GM23338 (cell line): ENCODE results near the gene SETDB1. TPM values are rescaled to one million over a fixed set of nuclear protein-coding genes. Genes with fewer than 3 reads are reported as not detected.
A peak's percentile ranks its signal among the peaks of the same experiment; 100 is the strongest.

ENCODE experiments used
- ATAC-seq: fragments of 200-7000 bp; cut with Tn5 transposase; 3 replicates; pipeline ENCODE4 v1.9.1; 2020
- DNase-seq: peaks from one replicate; pipeline ENCODE4 v3.0.0-alpha.2; 2015; ENCODE audit warnings: low spot score
- H2AFZ ChIP-seq: fragments of 200-600 bp; sonication (generic); 2 replicates; pipeline ENCODE4 v1.8.0; 2016; ENCODE audit warnings: antibody characterized with exemption, mild to moderate bottlenecking, moderate library complexity
- H3F3A ChIP-seq: fragments of 200-600 bp; sonication (generic); replicated peaks from 2 replicates; pipeline ENCODE4 v1.8.0; 2017; ENCODE audit warnings: antibody characterized with exemption, mixed run types, low read depth
- H3K27ac ChIP-seq: fragments of 200-600 bp; sonication (generic); 2 replicates; pipeline ENCODE4 v1.6.1; 2016; ENCODE audit warnings: low read depth
- H3K27me3 ChIP-seq: fragments of 200-600 bp; sonication (generic); 2 replicates; pipeline ENCODE4 v1.8.0; 2016; ENCODE audit warnings: mild to moderate bottlenecking, mixed run types, moderate library complexity; ENCODE audit not compliant: insufficient read depth
- H3K36me3 ChIP-seq: fragments of 200-600 bp; sonication (generic); 2 replicates; pipeline ENCODE4 v1.8.0; 2016; ENCODE audit warnings: mild to moderate bottlenecking; ENCODE audit not compliant: insufficient read depth
- H3K4me1 ChIP-seq: fragments of 200-600 bp; sonication (generic); 2 replicates; pipeline ENCODE4 v1.8.0; 2016; ENCODE audit warnings: mild to moderate bottlenecking, moderate library complexity; ENCODE audit not compliant: insufficient read depth
- H3K4me2 ChIP-seq: fragments of 200-600 bp; sonication (generic); 2 replicates; pipeline ENCODE4 v1.7.1; 2017; ENCODE audit warnings: mixed run types
- H3K4me3 ChIP-seq: fragments of 200-600 bp; sonication (generic); 2 replicates; pipeline ENCODE4 v1.6.1; 2016; ENCODE audit warnings: mixed run types
- H3K79me2 ChIP-seq: fragments of 200-600 bp; sonication (generic); replicated peaks from 2 replicates; pipeline ENCODE4 v1.8.0; 2017; ENCODE audit warnings: mild to moderate bottlenecking; ENCODE audit not compliant: insufficient read depth
- H3K9me2 ChIP-seq: fragments of 200-600 bp; sonication (generic); 2 replicates; pipeline ENCODE4 v1.8.0; 2017; ENCODE audit not compliant: insufficient read depth
- H4K20me1 ChIP-seq: fragments of 200-600 bp; sonication (generic); replicated peaks from 2 replicates; pipeline ENCODE4 v1.8.0; 2017; ENCODE audit warnings: mild to moderate bottlenecking; ENCODE audit not compliant: insufficient read depth
- H3K27ac Mint-ChIP-seq: 2 replicates; pipeline ENCODE4 v1.8.0; 2020; ENCODE audit warnings: inconsistent platforms, mild to moderate bottlenecking, moderate library complexity, mixed read lengths
- H3K27me3 Mint-ChIP-seq: 3 replicates; pipeline ENCODE4 v1.8.0; 2022; ENCODE audit warnings: low read depth, mild to moderate bottlenecking, moderate library complexity, mixed read lengths, inconsistent platforms; ENCODE audit not compliant: insufficient read depth, poor library complexity
- H3K36me3 Mint-ChIP-seq: 3 replicates; pipeline ENCODE4 v1.8.0; 2021; ENCODE audit warnings: low read depth, mild to moderate bottlenecking, inconsistent platforms, moderate library complexity, mixed read lengths
- H3K4me1 Mint-ChIP-seq: 3 replicates; pipeline ENCODE4 v1.8.0; 2020; ENCODE audit warnings: mild to moderate bottlenecking, inconsistent platforms, mixed read lengths
- H3K4me3 Mint-ChIP-seq: 3 replicates; pipeline ENCODE4 v1.8.0; 2021; ENCODE audit warnings: moderate library complexity, mild to moderate bottlenecking, inconsistent platforms, mixed read lengths
- H3K9me3 Mint-ChIP-seq: 3 replicates; pipeline ENCODE4 v1.8.0; 2020; ENCODE audit warnings: moderate library complexity, mild to moderate bottlenecking, inconsistent platforms, mixed read lengths
- CREB1 ChIP-seq: fragments of 250-450 bp; sonication (Bioruptor Pico); IDR thresholded peaks from 2 replicates; pipeline ENCODE4 v1.5.0; 2020; ENCODE audit warnings: low read depth, mild to moderate bottlenecking, moderate library complexity
- CTCF ChIP-seq, 2 experiments: fragments of 200-600 bp in 1 of 2; sonication (generic) in 1 of 2; conservative IDR thresholded peaks; 2 replicates each; pipeline versions ENCODE4 v1.5.1 to v1.6.1; 2016 to 2017; ENCODE audit warnings: antibody characterized with exemption in 2 of 2, low read depth in 2 of 2, mild to moderate bottlenecking in 2 of 2, moderate library complexity in 1 of 2
- ETS1 ChIP-seq: IDR thresholded peaks from 2 replicates; pipeline ENCODE4 v1.6.1; 2016; ENCODE audit warnings: antibody characterized with exemption
- EZH2 ChIP-seq: fragments of 200-600 bp; sonication (generic); IDR thresholded peaks from one replicate; pipeline ENCODE4 v1.8.0; 2017; ENCODE audit warnings: antibody characterized with exemption, mild to moderate bottlenecking, low read depth; ENCODE audit not compliant: unreplicated experiment
- EZH2phosphoT487 ChIP-seq: fragments of 200-600 bp; sonication (generic); IDR thresholded peaks from one replicate; pipeline ENCODE4 v1.8.1; 2018; ENCODE audit warnings: antibody characterized with exemption; ENCODE audit not compliant: unreplicated experiment
- JUNB ChIP-seq: IDR thresholded peaks from one replicate; pipeline ENCODE4 v1.6.1; 2016; ENCODE audit warnings: antibody characterized with exemption; ENCODE audit not compliant: unreplicated experiment
- NANOG ChIP-seq: IDR thresholded peaks from 2 replicates; pipeline ENCODE4 v1.6.1; 2016; ENCODE audit warnings: antibody characterized with exemption, borderline replicate concordance
- POLR2AphosphoS5 ChIP-seq: IDR thresholded peaks from 2 replicates; pipeline ENCODE4 v1.6.1; 2016; ENCODE audit warnings: antibody characterized with exemption, low read depth
- STAT1 ChIP-seq: IDR thresholded peaks from one replicate; pipeline ENCODE4 v1.6.1; 2016; ENCODE audit warnings: antibody characterized with exemption; ENCODE audit not compliant: unreplicated experiment
- ZNF114 ChIP-seq: fragments of 250-450 bp; sonication (Bioruptor Pico); IDR thresholded peaks from 2 replicates; pipeline ENCODE4 v1.5.0; 2020; ENCODE audit warnings: mild to moderate bottlenecking, moderate library complexity
- ZNF331 ChIP-seq: fragments of 250-450 bp; sonication (Bioruptor Pico); IDR thresholded peaks from 2 replicates; pipeline ENCODE4 v1.5.0; 2020; ENCODE audit warnings: low read depth, mild to moderate bottlenecking, moderate library complexity
- polyA plus RNA-seq: library from polyadenylated mRNA; unstranded; fragments of >200 nt; fragmentation: Nextera tagmentation; extraction: Ambion mirVana; gene quantifications from 2 replicates; pipeline ENCODE4 v1.2.1, GENCODE V29; 2016
- total RNA-seq: library from RNA; depleted of rRNA; stranded (reverse); fragments of >200 nt; shearing (Covaris generic); gene quantifications from 2 replicates; pipeline ENCODE4 v1.2.3, GENCODE V29; 2014
- TF ChIP-seq, protein P1 (sequence below): IDR thresholded peaks from one replicate; pipeline ENCODE4 v1.6.1; 2018; ENCODE audit warnings: antibody characterized with exemption; ENCODE audit not compliant: unreplicated experiment

Gene SETDB1
- total and polyA plus RNA-seq, 2 experiments from 2014 or later = 16.9 to 47.4 TPM

DNA sequence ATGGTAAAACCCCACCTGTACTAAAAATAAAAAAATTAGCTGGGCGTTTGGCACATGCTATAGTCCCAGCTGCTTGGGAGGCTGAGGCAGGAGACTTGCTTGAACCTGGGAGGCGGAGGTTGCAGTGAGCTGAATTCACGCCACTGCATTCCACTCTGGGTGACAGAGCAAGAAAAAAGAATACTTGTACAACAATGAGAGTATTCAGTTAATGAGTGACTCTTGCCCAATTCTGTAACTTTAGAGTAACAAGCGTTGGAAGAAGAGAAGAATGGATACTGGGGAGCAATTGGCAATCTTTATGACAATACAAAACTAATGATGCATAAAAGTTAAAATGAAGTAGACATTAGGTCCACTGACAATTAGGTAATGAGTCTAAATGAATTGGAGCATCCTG, 66.5 kb downstream of the SETDB1 start (continued):
- TF ChIP-seq CTCF (conservative IDR thresholded peaks at IDR 0.05; ENCODE audit: low read depth in 2 of 2) (no peak), JUNB (no peak), CREB1 (CRISPR knock-in tag) (no peak)

- DNase-seq (no peak), ATAC-seq (no peak)
- H3K27ac Mint-ChIP-seq = no peak overlapping the region
- H3K79me2 ChIP-seq = no peaks in the 10 kb centered on the region
- no peaks in the 10 kb centered on the region for H3K36me3 ChIP-seq
- H2AFZ ChIP-seq = no peak overlapping the region
- no peaks in the 10 kb centered on the region for H3K9me3 Mint-ChIP-seq
- H3F3A ChIP-seq = no peaks in the 10 kb centered on the region
- H3K4me3 Mint-ChIP-seq = no peak overlapping the region; the same call in 2 of the 3 replicates
- H3K36me3 Mint-ChIP-seq = peaks cover 3% of the 10 kb centered on the region; the same call in 2 of the 3 replicates
- H3K4me1 ChIP-seq = no peaks in the 10 kb centered on the region
- H3K4me2 ChIP-seq = no peak overlapping the region
- H3K4me1 Mint-ChIP-seq = peaks cover 6% of the 10 kb centered on the region; the same call in 2 of the 3 replicates
- H3K9me2 ChIP-seq = no peaks in the 10 kb centered on the region
- H3K27ac ChIP-seq = no peak overlapping the region
- H4K20me1 ChIP-seq = no peaks in the 10 kb centered on the region
- TF ChIP-seq JUNB (no peak), STAT1 (no peak), ZNF331 (CRISPR knock-in tag) (no peak), EZH2 (no peak), ETS1 (no peak)
- peaks cover 7% of the 10 kb centered on the region for H3K27me3 Mint-ChIP-seq
- H3K4me3 ChIP-seq = no peak overlapping the region
- no peaks in the 10 kb centered on the region for H3K27me3 ChIP-seq
Observed at GRCh38 chr1:150994248-150994647, 68.1 kb downstream of the SETDB1 start.

DNA sequence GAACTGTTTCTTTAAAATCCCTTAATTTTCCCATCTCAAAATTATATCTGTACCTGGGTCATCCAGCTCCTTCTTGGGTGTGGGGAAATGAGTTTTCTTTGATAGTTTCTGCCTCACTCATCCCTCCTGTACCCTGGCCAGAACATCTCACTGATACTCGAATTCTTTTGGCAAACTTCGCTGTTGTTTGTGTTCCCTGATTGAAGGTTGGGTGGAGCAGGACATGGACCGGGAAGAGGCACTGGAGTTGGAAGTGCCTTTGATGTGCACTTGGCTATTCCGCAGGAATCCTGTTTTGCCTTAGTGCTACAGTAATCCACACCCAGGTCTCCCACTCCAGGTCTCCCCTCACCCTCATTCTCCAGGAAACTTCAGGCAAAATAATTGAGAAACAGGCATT, 69.3 kb downstream of the SETDB1 start:
- H3K4me1 Mint-ChIP-seq = peaks cover 6% of the 10 kb centered on the region; the same call in 2 of the 3 replicates
- no peaks in the 10 kb centered on the region for H3K4me1 ChIP-seq
- ATAC-seq (no peak; the same call in 2 of the 3 replicates), DNase-seq (no peak)
- no peaks in the 10 kb centered on the region for H3F3A ChIP-seq
- H3K4me3 ChIP-seq = no peak overlapping the region
- no peak overlapping the region for H3K4me2 ChIP-seq
- no peaks in the 10 kb centered on the region for H3K79me2 ChIP-seq
- no peak overlapping the region for H2AFZ ChIP-seq
- no peaks in the 10 kb centered on the region for H3K27me3 ChIP-seq
- no peaks in the 10 kb centered on the region for H3K9me2 ChIP-seq
- H3K27ac Mint-ChIP-seq = peak overlapping the region; percentile 9
- peak overlapping the region; percentile 59 for H3K27ac ChIP-seq
- no peaks in the 10 kb centered on the region for H4K20me1 ChIP-seq
- H3K27me3 Mint-ChIP-seq = peaks cover 10% of the 10 kb centered on the region
- no peaks in the 10 kb centered on the region for H3K9me3 Mint-ChIP-seq
- H3K36me3 ChIP-seq = no peaks in the 10 kb centered on the region
- H3K36me3 Mint-ChIP-seq = peaks cover 3% of the 10 kb centered on the region; the same call in 2 of the 3 replicates
- no peak overlapping the region for H3K4me3 Mint-ChIP-seq
- no peak for TF ChIP-seq POLR2AphosphoS5
- no peak for TF ChIP-seq NANOG
- TF ChIP-seq ZNF331 (CRISPR knock-in tag) = no peak
- TF ChIP-seq ZNF114 (CRISPR knock-in tag) = no peak
- TF ChIP-seq STAT1 = no peak
- TF ChIP-seq CTCF (conservative IDR thresholded peaks at IDR 0.05; ENCODE audit: low read depth in 2 of 2) = no peak
- TF ChIP-seq JUNB = no peak
- no peak for TF ChIP-seq ETS1
- no peak for TF ChIP-seq EZH2phosphoT487
- no peak for TF ChIP-seq EZH2
- TF ChIP-seq, protein P1, sequence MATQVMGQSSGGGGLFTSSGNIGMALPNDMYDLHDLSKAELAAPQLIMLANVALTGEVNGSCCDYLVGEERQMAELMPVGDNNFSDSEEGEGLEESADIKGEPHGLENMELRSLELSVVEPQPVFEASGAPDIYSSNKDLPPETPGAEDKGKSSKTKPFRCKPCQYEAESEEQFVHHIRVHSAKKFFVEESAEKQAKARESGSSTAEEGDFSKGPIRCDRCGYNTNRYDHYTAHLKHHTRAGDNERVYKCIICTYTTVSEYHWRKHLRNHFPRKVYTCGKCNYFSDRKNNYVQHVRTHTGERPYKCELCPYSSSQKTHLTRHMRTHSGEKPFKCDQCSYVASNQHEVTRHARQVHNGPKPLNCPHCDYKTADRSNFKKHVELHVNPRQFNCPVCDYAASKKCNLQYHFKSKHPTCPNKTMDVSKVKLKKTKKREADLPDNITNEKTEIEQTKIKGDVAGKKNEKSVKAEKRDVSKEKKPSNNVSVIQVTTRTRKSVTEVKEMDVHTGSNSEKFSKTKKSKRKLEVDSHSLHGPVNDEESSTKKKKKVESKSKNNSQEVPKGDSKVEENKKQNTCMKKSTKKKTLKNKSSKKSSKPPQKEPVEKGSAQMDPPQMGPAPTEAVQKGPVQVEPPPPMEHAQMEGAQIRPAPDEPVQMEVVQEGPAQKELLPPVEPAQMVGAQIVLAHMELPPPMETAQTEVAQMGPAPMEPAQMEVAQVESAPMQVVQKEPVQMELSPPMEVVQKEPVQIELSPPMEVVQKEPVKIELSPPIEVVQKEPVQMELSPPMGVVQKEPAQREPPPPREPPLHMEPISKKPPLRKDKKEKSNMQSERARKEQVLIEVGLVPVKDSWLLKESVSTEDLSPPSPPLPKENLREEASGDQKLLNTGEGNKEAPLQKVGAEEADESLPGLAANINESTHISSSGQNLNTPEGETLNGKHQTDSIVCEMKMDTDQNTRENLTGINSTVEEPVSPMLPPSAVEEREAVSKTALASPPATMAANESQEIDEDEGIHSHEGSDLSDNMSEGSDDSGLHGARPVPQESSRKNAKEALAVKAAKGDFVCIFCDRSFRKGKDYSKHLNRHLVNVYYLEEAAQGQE = no peak
